Transverse colon (tissue), 4 donors: ENCODE measurements around the gene SPNS3. TPM values are rescaled to one million over a fixed set of nuclear protein-coding genes. Genes with fewer than 3 reads are reported as not detected.

Source experiments
- DNase-seq: peaks from one replicate; pipeline ENCODE4 v3.0.0-alpha.2; 2019
- H3K27ac ChIP-seq, 4 donors: fragments of 200-600 bp; sonication (generic); 2 replicates each; pipeline ENCODE4 v1.5.1; 2016 to 2018; ENCODE audit warnings: inconsistent platforms in 4 of 4
- H3K27me3 ChIP-seq: fragments of 200-600 bp; sonication (generic); 2 replicates; pipeline ENCODE4 v1.5.1; 2017; ENCODE audit warnings: inconsistent platforms
- H3K36me3 ChIP-seq, 4 donors: fragments of 200-600 bp; sonication (generic); 2 replicates each; pipeline ENCODE4 v1.5.1; 2017 to 2019; ENCODE audit warnings: inconsistent platforms in 4 of 4
- H3K4me1 ChIP-seq, 4 donors: fragments of 200-600 bp; sonication (generic); 2 replicates each; pipeline ENCODE4 v1.5.1; 2017 to 2020; ENCODE audit warnings: inconsistent platforms in 4 of 4
- H3K4me3 ChIP-seq, 4 donors: fragments of 200-600 bp; sonication (generic); 1 replicate in 1 of 4; 2 replicates in 3 of 4; pipeline versions ENCODE4 v1.5.1 to v1.6.1; 2017 to 2019; ENCODE audit warnings: inconsistent platforms in 4 of 4
- H3K9me3 ChIP-seq, 2 donors: fragments of 200-600 bp; sonication (generic); 2 replicates each; pipeline ENCODE4 v1.5.1; 2017 to 2019; ENCODE audit warnings: inconsistent platforms in 2 of 2
- CTCF ChIP-seq, 5 experiments: fragments of 200-600 bp in 3 of 5; fragments of 450-650 bp in 2 of 5; sonication (generic) in 3 of 5; IDR thresholded peaks; 1 replicate in 2 of 5; 2 replicates in 3 of 5; pipeline ENCODE4 v1.5.1; 2016 to 2017; ENCODE audit warnings: antibody characterized with exemption in 5 of 5, inconsistent platforms in 3 of 5, mild to moderate bottlenecking in 2 of 5, moderate library complexity in 1 of 5
- EP300 ChIP-seq: sonication (generic); formaldehyde crosslinking; IDR thresholded peaks from one replicate; pipeline ENCODE4 v1.6.1; 2017; ENCODE audit warnings: antibody characterized with exemption, low read depth
- POLR2A ChIP-seq: fragments of 450-650 bp; IDR thresholded peaks from one replicate; pipeline ENCODE4 v1.6.1; 2016; ENCODE audit warnings: antibody characterized with exemption, mild to moderate bottlenecking, moderate library complexity
- POLR2AphosphoS5 ChIP-seq, 3 donors: sonication (generic); formaldehyde crosslinking; IDR thresholded peaks; one replicate each; pipeline ENCODE4 v1.6.1; 2016; ENCODE audit warnings: antibody characterized with exemption in 3 of 3
- WGBS, 2 donors: methylation state at CpG; one replicate each; pipeline ENCODE4 v1.1.5; 2018; ENCODE audit warnings: low coverage in 1 of 2; 5-methylcytosine and 5-hydroxymethylcytosine counted together
- in situ Hi-C, 4 donors: fragments of 200-750 bp; cut with MboI; loops; one replicate each; pipeline versions ENCODE4 v1.15.0 to v1.15.1; 2017; ENCODE audit warnings: low sequenced_read_pairs in 3 of 4, low pct_ligation_motif_present in 1 of 4, low pct_unique_long_range_greater_than_20kb in 1 of 4
- intact Hi-C: fragments of 100-400 bp; cut with DNase I; formaldehyde crosslinking; loops from one replicate; pipeline ENCODE4 v1.15.1; 2023; ENCODE audit warnings: low total_unique reads
- total RNA-seq, 4 donors: library from RNA; depleted of rRNA; stranded (reverse); fragments of >200 nt; gene quantifications; one replicate each; pipeline ENCODE4 v1.1.0, GENCODE V29; 2016

The SPNS3 gene
- total RNA-seq, 4 donors from 2014 or later = not detected

GRCh38 chr17:4438162-4438944 lies 4.6 kb downstream of the SPNS3 start:
- H3K4me3 ChIP-seq = no peak overlapping the region
- H3K27ac ChIP-seq = no peak overlapping the region
- WGBS, 2 donors = 88% methylated on average over 17 of the region's 17 CpGs; no CpG with 5 or more reads in 1 of the 2 donors
- no peak for DNase-seq
- no peaks in the 10 kb centered on the region for H3K9me3 ChIP-seq
- TF ChIP-seq POLR2AphosphoS5 (IDR thresholded peaks at IDR 0.05) (no peak), EP300 (no peak), POLR2A (no peak), CTCF (IDR thresholded peaks at IDR 0.05) (no peak)
- in situ Hi-C loops = loop anchor here in 2 of 4 donors (25.0 kb wide), 2 partner anchors 174 to 199 kb away; partner anchors contain the start of gene ALOX15 (in 1 of the 2)
- no peaks in the 10 kb centered on the region for H3K4me1 ChIP-seq
- no peaks in the 10 kb centered on the region for H3K36me3 ChIP-seq
- H3K27me3 ChIP-seq = no peaks in the 10 kb centered on the region
- intact Hi-C loops = no loop called here

GRCh38 chr17:4440021-4440420 lies 6.3 kb downstream of the SPNS3 start:
- 84 to 100% methylated on average over 1 to 8 of the region's 8 CpGs for WGBS, 2 donors
- intact Hi-C loops = no loop called here

GRCh38 chr17:4440690-4441686 lies 7.2 kb downstream of the SPNS3 start:
- no peak overlapping the region for H3K27ac ChIP-seq
- H3K4me1 ChIP-seq = peaks cover 0 to 8% (median 3%) of the 10 kb centered on the region in 4 donors
- TF ChIP-seq POLR2AphosphoS5 (IDR thresholded peaks at IDR 0.05) (no peak), EP300 (no peak), CTCF (IDR thresholded peaks at IDR 0.05) (no peak), POLR2A (no peak)
- intact Hi-C loops = no loop called here
- H3K4me3 ChIP-seq = no peak overlapping the region
- no peak for DNase-seq
- in situ Hi-C loops = loop anchor here in 2 of 4 donors (25.0 kb wide), 2 partner anchors 171 to 196 kb away; partner anchors contain the start of gene ALOX15 (in 1 of the 2)
- no peaks in the 10 kb centered on the region for H3K9me3 ChIP-seq
- no peaks in the 10 kb centered on the region for H3K27me3 ChIP-seq
- no peaks in the 10 kb centered on the region for H3K36me3 ChIP-seq
- 50 to 62% methylated on average over 7 to 16 of the region's 16 CpGs for WGBS, 2 donors

More at GRCh38 chr17:4440021-4440420, 6.3 kb downstream of the SPNS3 start:
- in situ Hi-C loops = loop anchor here in 2 of 4 donors (25.0 kb wide), 2 partner anchors 172 to 197 kb away; partner anchors contain the start of gene ALOX15 (in 1 of the 2)
- DNase-seq = no peak
- no peaks in the 10 kb centered on the region for H3K27me3 ChIP-seq
- no peaks in the 10 kb centered on the region for H3K9me3 ChIP-seq
- H3K4me3 ChIP-seq = no peak overlapping the region
- peaks cover 0 to 8% (median 2%) of the 10 kb centered on the region in 4 donors for H3K4me1 ChIP-seq
- no peak for TF ChIP-seq CTCF (IDR thresholded peaks at IDR 0.05)
- no peak for TF ChIP-seq EP300
- no peak for TF ChIP-seq POLR2A
- no peak for TF ChIP-seq POLR2AphosphoS5 (IDR thresholded peaks at IDR 0.05)
- H3K27ac ChIP-seq = no peak overlapping the region
- H3K36me3 ChIP-seq = no peaks in the 10 kb centered on the region
